ENCODE results near the gene RTP1. TPM values are rescaled to one million over a fixed set of nuclear protein-coding genes. Genes with fewer than 3 reads are reported as not detected.
A peak's percentile ranks its signal among the peaks of the same experiment; 100 is the strongest.

The RTP1 gene
- total and polyA plus RNA-seq, 2 of the 4 experiments (the other 2 are of a cell fraction), result not detected

DNA sequence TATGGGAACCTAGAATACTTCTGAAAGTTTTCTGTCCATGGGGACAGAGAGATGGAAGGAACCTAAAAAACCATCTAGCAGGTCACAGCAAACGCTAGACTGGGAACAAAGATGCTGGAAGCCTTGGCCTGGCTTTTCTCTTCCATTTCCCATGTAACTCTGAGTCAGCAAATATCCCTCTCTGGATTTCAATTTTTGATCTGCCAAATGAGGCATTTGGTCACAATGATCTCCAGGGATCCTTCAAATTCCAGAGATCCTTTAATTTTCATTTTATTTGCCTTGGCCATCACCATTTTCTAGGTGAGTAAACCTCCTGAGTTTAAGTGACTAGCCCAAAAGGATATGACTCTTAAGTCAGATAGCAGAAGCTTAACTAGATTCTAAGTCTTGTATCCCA, 39.7 kb downstream of the RTP1 start:
- Histone ChIP-seq H3K27ac (ENCODE audit: insufficient read depth, low read length) (no peak overlapping the region), H3K9ac (ENCODE audit: low read depth, low read length) (no peak overlapping the region), H3K79me1 (ENCODE audit: low read depth in 1 of 2, low read length in 2 of 2) (no peaks in the 10 kb centered on the region), H3K4me1 (ENCODE audit: control insufficient read depth, insufficient read depth, low read length) (no peaks in the 10 kb centered on the region), H4K8ac (ENCODE audit: low read depth in 2 of 2, low read length in 2 of 2) (no peak overlapping the region), H2BK20ac (ENCODE audit: low read depth, low read length) (no peak overlapping the region), H3K23ac (ENCODE audit: low read depth, low read length) (no peak overlapping the region), H2AK9ac (replicated peaks; ENCODE audit: low read depth, low read length, poor library complexity) (no peak overlapping the region), H3K4me3 (ENCODE audit: insufficient read depth, low read depth, low read length) (no peak overlapping the region), H3K4me2 (ENCODE audit: low read depth, low read length) (no peak overlapping the region), H4K91ac (ENCODE audit: insufficient read depth, low read depth, low read length) (no peak overlapping the region), H4K5ac (ENCODE audit: low read depth, low read length) (no peak overlapping the region), H2BK120ac (ENCODE audit: low read depth, low read length) (no peak overlapping the region), H3K27me3 (ENCODE audit: control insufficient read depth, insufficient read depth, low read length) (no peaks in the 10 kb centered on the region; the same call in 1 of the 2 replicates), H2AFZ (replicated peaks; ENCODE audit: low read length, poor library complexity) (no peak overlapping the region), H2AK5ac (ENCODE audit: low read depth, low read length) (no peak overlapping the region), H2BK15ac (ENCODE audit: low read depth, low read length) (no peak overlapping the region), H3K18ac (ENCODE audit: low read depth, low read length) (no peak overlapping the region), H3K14ac (replicated peaks; ENCODE audit: low read depth, low read length) (no peak overlapping the region), H3K56ac (ENCODE audit: extremely low read depth, insufficient read depth, low read length) (no peak overlapping the region), H3K9me1 (ENCODE audit: insufficient read depth, low read length) (no peaks in the 10 kb centered on the region), H3K4ac (ENCODE audit: low read depth, low read length) (no peak overlapping the region), H2BK5ac (ENCODE audit: low read depth, low read length, poor library complexity, severe bottlenecking) (no peak overlapping the region), H3K36me3 (ENCODE audit: control insufficient read depth, insufficient read depth, low read length) (peaks cover 2% of the 10 kb centered on the region; the same call in 1 of the 2 replicates), H3K9me3 (ENCODE audit: control insufficient read depth, insufficient read depth, low read length) (no peaks in the 10 kb centered on the region), H4K20me1 (ENCODE audit: insufficient read depth, low read length) (no peaks in the 10 kb centered on the region)
- no peak for DNase-seq
- intact Hi-C loops (cut with micrococcal nuclease) (no loop called here), in situ Hi-C loops (cut with MboI; ENCODE audit: low sequenced_read_pairs) (loop anchor here (5.0 kb wide), 1 partner anchor 55 kb away; the partner anchor contains the start of gene MASP1), dilution Hi-C loops (cut with HindIII; ENCODE audit: low sequenced_read_pairs, unreplicated experiment) (no loop called here)
- BruUV-seq (replicated peaks), result no TSS peak
- ChIA-PET CTCF (no interaction called here), POLR2A (ENCODE audit: unreplicated experiment) (no interaction called here)
- TF ChIP-seq MAFK (IDR thresholded peaks at IDR 0.05; ENCODE audit: low read depth, low read length), result peak; percentile 81
- TF ChIP-seq BHLHE40 (IDR thresholded peaks at IDR 0.05; ENCODE audit: low read depth, low read length), result no peak
- ATAC-seq (ENCODE audit: low read depth), result no peak
- no CpG with 5 or more reads among the region's 1 CpG for WGBS, 2 experiments (ENCODE audit: extremely low coverage in 2 of 2, insufficient read length in 1 of 2)

All from IMR-90 (cell line).